NCI-H460 (cell line): ENCODE data around the gene CAVIN2. TPM values are rescaled to one million over a fixed set of nuclear protein-coding genes. Genes with fewer than 3 reads are reported as not detected.

Experiments used
- DNase-seq: peaks from one replicate; pipeline ENCODE4 v3.0.0-alpha.2; 2016; ENCODE audit warnings: low read depth; ENCODE audit errors: extremely low read depth
- total RNA-seq: library from RNA; depleted of rRNA; stranded (reverse); fragments of >200 nt; shearing (Covaris generic); gene quantifications from 2 replicates; pipeline ENCODE4 v1.2.3, GENCODE V29; 2014

The CAVIN2 gene
- total RNA-seq, 1 experiment from 2014 or later, result 121 TPM

DNA sequence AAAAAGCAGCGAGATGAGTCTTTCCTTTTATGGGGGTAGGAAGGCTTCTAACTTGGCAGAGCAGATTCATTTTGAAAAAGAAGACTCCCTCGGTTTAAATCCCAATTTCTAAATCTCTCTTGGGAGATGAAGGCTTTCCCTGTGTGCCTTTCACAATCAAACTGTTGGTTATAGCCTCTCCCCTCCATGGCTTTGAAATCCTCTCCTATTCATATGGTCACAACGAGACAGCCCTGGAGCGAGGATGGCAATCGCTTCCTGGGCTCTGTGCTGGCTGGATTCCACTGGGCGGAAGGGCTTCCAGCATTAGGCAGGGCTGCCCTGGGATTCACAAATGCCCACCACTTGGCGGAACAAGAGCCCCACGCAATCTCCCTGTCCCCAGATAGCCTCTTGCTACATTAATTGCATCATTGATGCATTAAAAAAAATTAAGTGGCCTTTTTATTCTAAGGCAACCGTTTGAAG, 1.6 kb downstream of the CAVIN2 start:
- DNase-seq, result peak; percentile 35

GRCh38 chr2:191844706-191845105, 2.2 kb downstream of the CAVIN2 start:
- no peak for DNase-seq

GRCh38 chr2:191840921-191841320, 6.0 kb downstream of the CAVIN2 start:
- no peak for DNase-seq

- no peak for DNase-seq
These were observed 6.7 kb downstream of the CAVIN2 start for GRCh38 chr2:191839918-191840804.

GRCh38 chr2:191838526-191838925, 8.4 kb downstream of the CAVIN2 start:
- DNase-seq, result no peak

GRCh38 chr2:191836853-191837769, 9.8 kb downstream of the CAVIN2 start:
- no peak for DNase-seq

DNA sequence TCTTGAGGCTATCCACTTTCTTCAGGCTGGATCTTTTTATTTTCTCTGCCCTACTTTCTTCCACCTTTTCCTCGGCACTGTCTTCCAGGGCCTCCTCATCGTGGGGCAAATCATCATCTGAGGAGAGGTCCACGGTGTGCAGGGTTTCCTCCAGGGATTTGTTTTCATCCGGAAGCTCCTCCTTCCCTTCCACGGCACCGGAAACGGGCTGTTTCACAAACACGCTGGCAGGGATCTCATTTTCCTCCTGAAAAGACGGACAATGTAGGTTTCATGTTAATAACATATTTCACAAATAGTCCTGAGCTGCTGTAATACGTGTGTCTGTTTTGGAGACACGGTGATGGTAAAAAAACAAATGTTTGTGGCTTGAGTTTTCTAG, 10.4 kb downstream of the CAVIN2 start:
- no peak for DNase-seq

- no peak for DNase-seq
These were observed 11.1 kb downstream of the CAVIN2 start for GRCh38 chr2:191835539-191836350.

DNA sequence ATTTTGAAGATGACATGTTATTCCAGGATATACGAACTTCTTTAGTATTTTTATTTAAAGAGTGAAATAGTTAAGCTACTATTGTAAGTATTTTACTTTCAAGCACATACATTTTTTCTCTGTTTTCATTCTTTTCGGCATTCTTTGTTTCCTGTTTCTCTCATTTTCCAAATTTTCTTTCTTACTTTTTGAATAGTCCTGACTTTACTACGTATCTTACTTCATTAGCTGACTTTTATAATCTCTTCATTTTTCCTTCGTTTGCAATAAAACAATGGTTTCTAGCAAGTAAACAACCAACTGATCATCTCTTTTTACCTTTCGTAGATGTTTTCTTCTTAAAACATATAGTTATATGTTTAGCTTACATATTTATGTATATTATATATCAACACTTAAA, 11.8 kb downstream of the CAVIN2 start:
- DNase-seq, result no peak

DNA sequence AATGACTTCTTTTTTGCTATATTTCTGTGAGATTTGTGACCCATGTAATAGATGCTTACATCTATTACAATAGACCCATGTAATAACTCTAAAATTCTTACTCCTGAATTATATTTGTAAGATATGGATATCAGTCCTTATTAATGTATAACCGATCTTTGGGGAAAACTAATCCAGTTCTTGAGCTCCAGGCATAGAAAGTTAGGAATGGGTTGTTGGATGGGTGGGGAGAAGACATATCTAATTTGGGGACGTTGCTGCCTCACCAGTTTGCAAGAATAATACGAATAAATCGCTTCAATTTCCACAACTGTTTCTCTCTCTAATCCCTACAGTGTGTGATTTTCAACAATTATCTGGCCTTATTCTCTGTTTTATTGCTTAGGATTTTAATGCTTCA, 13.5 kb downstream of the CAVIN2 start:
- DNase-seq, result no peak

GRCh38 chr2:191832668-191833067, 14.2 kb downstream of the CAVIN2 start:
- DNase-seq, result no peak

DNA sequence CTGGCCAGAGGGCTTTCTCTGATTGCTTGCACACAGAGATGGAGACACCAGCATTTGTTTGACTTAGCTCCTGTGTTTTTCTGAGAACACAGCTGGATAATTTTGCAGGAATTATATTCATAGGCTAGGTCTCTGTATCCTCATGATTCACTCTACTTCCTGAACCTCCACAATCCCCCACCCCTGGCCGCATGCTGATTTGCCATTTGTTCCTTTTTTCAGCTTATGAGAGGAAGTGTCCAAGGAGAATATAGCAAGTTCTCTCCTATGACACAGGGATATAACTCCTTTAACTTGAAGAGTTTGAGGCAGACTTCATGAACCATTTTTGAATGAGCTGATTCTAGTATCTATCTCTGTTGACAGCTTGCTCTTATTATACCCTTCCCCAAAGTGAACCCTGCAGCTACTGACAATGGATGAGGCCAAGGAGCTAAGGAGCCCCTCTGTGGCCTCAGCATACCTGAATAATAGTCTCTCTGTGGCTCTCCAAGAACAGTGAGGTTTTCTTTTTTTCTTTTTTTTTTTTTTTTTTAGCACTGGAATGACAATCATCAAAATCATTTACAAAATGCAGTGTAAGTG, 15.4 kb downstream of the CAVIN2 start:
- no peak for DNase-seq

GRCh38 chr2:191824398-191824797, 22.5 kb downstream of the CAVIN2 start:
- DNase-seq, result no peak

- no peak for DNase-seq
These were observed 25.8 kb downstream of the CAVIN2 start for GRCh38 chr2:191821078-191821477.

DNA sequence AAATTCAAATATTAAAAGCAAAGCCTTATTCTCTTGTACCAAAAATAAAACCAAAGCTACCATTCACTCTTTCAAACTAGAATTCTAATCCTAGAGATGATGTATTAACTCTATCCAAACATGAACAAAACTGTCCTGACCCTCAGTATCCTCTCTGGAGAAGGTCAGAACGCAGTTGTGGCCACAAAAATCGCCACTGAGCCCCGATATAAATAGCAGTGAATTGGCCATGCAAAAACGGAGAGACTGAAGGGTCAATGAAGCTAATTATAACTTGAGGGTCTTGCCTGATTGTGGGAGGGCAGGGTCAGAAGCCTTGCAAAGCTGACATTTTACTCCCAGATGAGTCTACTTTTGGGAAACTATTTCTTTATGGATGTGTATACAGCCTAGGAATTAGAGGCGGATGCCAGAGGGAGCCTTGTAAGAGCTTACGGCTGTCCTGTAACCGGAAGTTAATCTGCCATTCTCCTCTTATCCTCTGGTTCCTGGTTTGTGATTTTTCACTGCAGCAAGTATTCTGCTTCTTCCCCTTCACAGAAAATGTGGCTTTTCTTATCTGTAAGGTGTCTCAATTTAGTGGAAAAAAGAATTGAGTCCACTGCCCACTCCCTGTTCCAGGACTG, 28.1 kb downstream of the CAVIN2 start:
- DNase-seq, result no peak

DNA sequence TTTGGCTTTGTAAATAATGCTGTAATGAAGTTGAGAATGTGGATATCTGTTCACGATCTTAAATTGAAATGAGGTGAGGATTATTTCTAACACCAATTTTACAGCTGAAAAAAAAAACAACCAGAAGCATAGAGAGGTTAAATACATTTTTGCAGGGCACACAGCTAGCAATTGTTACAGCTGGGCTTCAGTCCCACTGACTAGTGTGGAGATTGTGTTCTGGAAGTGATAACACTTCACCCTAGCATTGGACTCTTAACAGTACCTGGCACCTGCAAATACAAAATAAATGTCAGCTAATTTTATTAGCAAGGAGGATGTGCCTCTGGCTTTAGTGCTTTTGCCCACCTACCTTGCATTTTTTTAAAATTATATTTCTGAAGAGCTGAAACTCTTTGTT, 28.8 kb downstream of the CAVIN2 start:
- DNase-seq, result no peak

DNA sequence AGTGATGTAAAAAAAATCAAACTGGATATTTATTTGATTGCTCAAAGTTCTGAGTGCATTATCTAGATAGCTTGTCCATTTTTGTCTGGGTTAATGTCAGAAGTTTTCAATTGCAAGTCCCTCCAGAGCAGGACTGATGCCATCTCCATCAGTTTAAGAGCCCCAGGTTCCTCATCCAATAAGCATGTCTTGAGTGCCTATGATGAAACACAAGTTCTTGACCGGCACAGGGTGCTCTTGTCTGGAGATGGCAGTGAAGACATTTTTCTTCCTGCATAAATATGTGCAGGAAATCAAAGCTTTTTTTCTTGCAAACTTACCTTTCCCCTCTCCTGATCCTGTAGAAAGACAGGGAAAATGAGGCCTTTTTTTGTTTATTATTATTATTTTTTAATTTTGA, 31.9 kb downstream of the CAVIN2 start:
- DNase-seq, result no peak

DNA sequence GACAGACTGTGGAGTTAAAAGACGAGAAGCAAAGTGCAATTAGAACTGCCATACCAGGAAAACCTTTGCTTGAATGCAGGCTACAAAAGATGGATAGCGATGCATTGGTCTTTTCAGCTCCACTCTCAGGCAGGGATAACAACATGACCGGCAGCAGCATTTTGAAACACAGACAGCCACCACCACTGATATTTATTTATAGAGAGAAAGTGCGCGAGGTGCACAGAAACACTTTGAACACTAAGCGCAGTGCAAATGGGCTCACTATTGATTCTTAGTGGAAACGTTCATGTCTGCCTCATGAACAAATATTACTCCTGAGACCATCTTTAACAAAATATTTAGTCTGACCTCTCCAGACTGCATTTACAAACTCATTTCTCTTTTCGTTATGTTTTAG, 32.9 kb downstream of the CAVIN2 start:
- no peak for DNase-seq

GRCh38 chr2:191811807-191812602, 34.9 kb downstream of the CAVIN2 start:
- DNase-seq, result peak; percentile 75
